ENCODE measurements around the gene AKT3.
A peak's percentile ranks its signal among the peaks of the same experiment; 100 is the strongest.

The AKT3 gene

DNA sequence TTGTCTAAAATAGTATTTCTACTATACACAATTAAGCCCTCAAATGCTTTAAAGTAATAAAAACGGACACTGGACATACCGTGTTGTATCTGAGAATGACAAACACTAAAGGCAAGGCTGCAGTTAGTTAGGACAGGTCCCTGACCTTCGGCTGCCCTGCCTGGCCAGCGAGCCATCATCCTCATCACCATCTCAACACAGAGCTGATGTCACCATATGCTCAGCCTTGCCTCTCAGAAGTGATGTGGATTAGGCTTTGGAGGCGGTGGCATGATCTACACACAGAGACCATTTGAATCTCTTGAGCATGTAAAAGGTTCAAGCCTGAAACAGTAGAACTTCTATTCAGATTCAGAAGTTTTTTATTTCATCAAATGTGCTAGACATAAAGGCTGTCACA, 349.5 kb downstream of the AKT3 start:
- Histone ChIP-seq H3K27ac (ENCODE audit: low read length) (no peak overlapping the region), H3K36me3 (ENCODE audit: control insufficient read depth, low read depth, low read length) (no peaks in the 10 kb centered on the region), H3K4me3 (ENCODE audit: low read length) (no peak overlapping the region), H3K4me1 (ENCODE audit: control insufficient read depth, low read depth, low read length) (peaks cover 18% of the 10 kb centered on the region), H3K9me3 (ENCODE audit: control insufficient read depth, low read depth, low read length) (no peaks in the 10 kb centered on the region), H3K27me3 (ENCODE audit: control insufficient read depth, insufficient read depth, low read length) (no peaks in the 10 kb centered on the region), H3K9ac (ENCODE audit: low read length) (no peak overlapping the region)

DNA sequence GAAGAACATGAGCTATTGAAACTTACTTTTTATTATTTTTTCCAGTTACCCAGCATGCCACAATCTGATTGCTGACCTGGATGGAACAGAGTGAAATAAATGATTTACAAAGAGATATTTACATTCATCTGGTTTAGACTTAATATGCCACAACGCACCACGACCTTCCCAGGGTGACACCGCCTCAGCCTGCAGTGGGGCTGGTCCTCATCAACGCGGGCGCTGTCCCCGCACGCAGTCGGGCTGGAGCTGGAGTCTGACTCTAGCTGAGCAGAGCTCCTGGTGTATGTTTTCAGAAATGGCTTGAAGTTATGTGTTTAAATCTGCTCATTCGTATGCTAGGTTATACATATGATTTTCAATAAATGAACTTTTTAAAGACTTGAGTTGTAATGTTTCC, 350.3 kb downstream of the AKT3 start:
- H3K27ac ChIP-seq (ENCODE audit: low read length): no peak overlapping the region
- no peaks in the 10 kb centered on the region for H3K27me3 ChIP-seq (ENCODE audit: control insufficient read depth, insufficient read depth, low read length)
- peaks cover 18% of the 10 kb centered on the region for H3K4me1 ChIP-seq (ENCODE audit: control insufficient read depth, low read depth, low read length)
- H3K9ac ChIP-seq (ENCODE audit: low read length): no peak overlapping the region
- H3K36me3 ChIP-seq (ENCODE audit: control insufficient read depth, low read depth, low read length): no peaks in the 10 kb centered on the region
- no peaks in the 10 kb centered on the region for H3K9me3 ChIP-seq (ENCODE audit: control insufficient read depth, low read depth, low read length)
- no peak overlapping the region for H3K4me3 ChIP-seq (ENCODE audit: low read length)

DNA sequence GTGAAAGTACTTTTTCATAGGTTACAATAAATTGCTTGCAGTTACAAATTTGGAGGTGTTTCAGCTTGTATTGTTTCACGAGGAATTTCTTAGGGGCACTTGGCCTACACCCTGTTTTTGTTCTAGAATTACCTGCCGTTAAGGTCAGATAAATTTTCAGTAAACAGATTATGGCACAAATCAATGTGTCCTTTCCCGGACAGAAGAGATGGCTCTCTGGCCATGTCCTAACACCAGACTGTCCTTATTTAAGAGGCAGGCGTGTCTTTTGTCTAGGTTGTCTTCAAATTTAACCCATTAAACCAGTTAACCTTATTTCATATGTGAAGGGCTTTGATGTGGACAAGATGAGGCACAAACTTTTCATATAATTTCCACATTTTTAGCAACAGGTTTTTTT, 350.8 kb downstream of the AKT3 start:
- H3K27me3 ChIP-seq (ENCODE audit: control insufficient read depth, insufficient read depth, low read length): no peaks in the 10 kb centered on the region
- H3K27ac ChIP-seq (ENCODE audit: low read length): no peak overlapping the region
- peaks cover 18% of the 10 kb centered on the region for H3K4me1 ChIP-seq (ENCODE audit: control insufficient read depth, low read depth, low read length)
- H3K4me3 ChIP-seq (ENCODE audit: low read length): no peak overlapping the region
- no peaks in the 10 kb centered on the region for H3K9me3 ChIP-seq (ENCODE audit: control insufficient read depth, low read depth, low read length)
- no peak overlapping the region for H3K9ac ChIP-seq (ENCODE audit: low read length)
- no peaks in the 10 kb centered on the region for H3K36me3 ChIP-seq (ENCODE audit: control insufficient read depth, low read depth, low read length)

DNA sequence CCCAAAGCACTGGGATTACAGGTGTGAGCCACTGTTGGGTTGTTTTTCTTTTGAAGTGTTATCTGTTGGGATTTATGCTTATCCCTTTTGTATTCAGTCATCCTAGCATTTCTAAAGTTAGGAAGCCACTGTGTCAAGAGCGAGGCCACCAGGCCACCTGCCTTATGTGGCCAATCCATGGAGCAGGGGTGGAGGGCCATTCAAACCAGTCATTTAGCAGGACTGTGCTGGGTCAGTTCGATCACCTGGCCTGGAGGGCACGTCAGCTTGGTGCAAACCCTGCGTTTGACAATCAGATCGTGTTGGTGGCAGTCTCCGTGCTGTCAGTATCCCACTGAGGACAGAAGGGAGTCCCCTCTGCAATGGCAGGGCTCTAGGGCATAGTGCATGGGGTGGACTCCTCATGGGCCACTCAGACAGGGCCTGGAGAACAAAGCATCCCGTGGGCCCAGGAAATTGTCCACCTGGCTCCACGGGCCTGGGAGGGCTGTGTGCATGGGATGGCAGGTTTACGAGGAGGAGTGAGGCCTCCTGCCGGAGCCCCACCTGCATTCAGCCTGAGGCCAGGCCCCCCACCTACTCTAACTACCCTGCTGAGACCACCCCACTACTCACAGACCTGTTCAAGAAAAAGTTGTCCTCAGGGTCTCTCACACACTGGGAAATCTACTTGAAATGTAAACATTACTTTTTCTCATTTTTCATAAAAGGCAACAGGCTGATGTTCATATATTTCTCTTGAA, 351.9 kb downstream of the AKT3 start:
- no peak overlapping the region for H3K27ac ChIP-seq (ENCODE audit: low read length)
- peaks cover 25% of the 10 kb centered on the region for H3K4me1 ChIP-seq (ENCODE audit: control insufficient read depth, low read depth, low read length)
- H3K9me3 ChIP-seq (ENCODE audit: control insufficient read depth, low read depth, low read length): no peaks in the 10 kb centered on the region
- no peaks in the 10 kb centered on the region for H3K36me3 ChIP-seq (ENCODE audit: control insufficient read depth, low read depth, low read length)
- no peak overlapping the region for H3K4me3 ChIP-seq (ENCODE audit: low read length)
- H3K9ac ChIP-seq (ENCODE audit: low read length): no peak overlapping the region
- H3K27me3 ChIP-seq (ENCODE audit: control insufficient read depth, insufficient read depth, low read length): no peaks in the 10 kb centered on the region

DNA sequence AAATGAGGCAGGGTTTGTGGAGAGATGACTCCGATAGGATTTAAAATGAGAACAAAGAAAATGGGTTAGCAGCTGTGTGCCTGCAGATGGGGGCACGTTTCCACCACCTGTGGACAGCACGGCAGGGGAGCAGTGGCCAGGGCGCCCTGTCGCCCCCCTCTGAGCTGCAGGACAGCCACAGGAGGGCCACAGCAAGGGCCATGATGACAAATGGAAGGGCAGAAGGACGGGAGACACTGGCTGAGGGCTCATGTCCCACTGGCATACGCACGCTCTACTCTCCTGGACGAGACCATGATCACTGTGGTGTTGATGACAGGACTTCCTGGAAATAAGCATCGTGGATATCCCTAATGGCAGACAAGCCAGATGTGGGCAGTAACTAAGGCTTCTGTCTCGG, 353.2 kb downstream of the AKT3 start:
- H3K27ac ChIP-seq (ENCODE audit: low read length): no peak overlapping the region
- H3K9ac ChIP-seq (ENCODE audit: low read length): no peak overlapping the region
- H3K9me3 ChIP-seq (ENCODE audit: control insufficient read depth, low read depth, low read length): no peaks in the 10 kb centered on the region
- no peaks in the 10 kb centered on the region for H3K27me3 ChIP-seq (ENCODE audit: control insufficient read depth, insufficient read depth, low read length)
- no peak overlapping the region for H3K4me3 ChIP-seq (ENCODE audit: low read length)
- H3K36me3 ChIP-seq (ENCODE audit: control insufficient read depth, low read depth, low read length): no peaks in the 10 kb centered on the region
- H3K4me1 ChIP-seq (ENCODE audit: control insufficient read depth, low read depth, low read length): peaks cover 27% of the 10 kb centered on the region

DNA sequence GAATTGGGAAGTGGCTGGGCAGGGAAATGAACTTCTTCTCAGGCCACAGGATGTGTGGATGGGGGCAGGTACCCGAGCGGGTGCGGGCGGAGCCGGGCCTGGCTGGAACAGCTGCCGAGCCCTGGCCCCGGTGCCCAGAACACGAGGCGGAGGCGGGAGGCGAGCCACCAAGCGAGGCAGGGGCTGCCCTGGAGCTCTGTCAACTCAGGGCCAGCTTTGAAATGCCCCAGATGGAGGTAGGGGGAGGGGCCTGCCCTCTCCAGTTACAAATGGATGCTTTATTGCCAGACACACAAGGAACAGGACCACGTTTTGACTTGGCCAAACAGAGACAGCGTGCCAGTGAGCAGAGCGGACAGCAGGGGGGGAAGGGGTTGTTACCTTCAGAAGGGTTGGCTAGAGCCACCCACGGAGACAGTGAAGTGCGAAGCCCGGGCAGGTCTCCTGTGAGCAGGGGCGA, 353.8 kb downstream of the AKT3 start:
- H3K9ac ChIP-seq (ENCODE audit: low read length): no peak overlapping the region
- no peaks in the 10 kb centered on the region for H3K27me3 ChIP-seq (ENCODE audit: control insufficient read depth, insufficient read depth, low read length)
- H3K36me3 ChIP-seq (ENCODE audit: control insufficient read depth, low read depth, low read length): no peaks in the 10 kb centered on the region
- H3K4me3 ChIP-seq (ENCODE audit: low read length): no peak overlapping the region
- H3K4me1 ChIP-seq (ENCODE audit: control insufficient read depth, low read depth, low read length): peaks cover 33% of the 10 kb centered on the region
- H3K9me3 ChIP-seq (ENCODE audit: control insufficient read depth, low read depth, low read length): no peaks in the 10 kb centered on the region
- H3K27ac ChIP-seq (ENCODE audit: low read length): no peak overlapping the region

DNA sequence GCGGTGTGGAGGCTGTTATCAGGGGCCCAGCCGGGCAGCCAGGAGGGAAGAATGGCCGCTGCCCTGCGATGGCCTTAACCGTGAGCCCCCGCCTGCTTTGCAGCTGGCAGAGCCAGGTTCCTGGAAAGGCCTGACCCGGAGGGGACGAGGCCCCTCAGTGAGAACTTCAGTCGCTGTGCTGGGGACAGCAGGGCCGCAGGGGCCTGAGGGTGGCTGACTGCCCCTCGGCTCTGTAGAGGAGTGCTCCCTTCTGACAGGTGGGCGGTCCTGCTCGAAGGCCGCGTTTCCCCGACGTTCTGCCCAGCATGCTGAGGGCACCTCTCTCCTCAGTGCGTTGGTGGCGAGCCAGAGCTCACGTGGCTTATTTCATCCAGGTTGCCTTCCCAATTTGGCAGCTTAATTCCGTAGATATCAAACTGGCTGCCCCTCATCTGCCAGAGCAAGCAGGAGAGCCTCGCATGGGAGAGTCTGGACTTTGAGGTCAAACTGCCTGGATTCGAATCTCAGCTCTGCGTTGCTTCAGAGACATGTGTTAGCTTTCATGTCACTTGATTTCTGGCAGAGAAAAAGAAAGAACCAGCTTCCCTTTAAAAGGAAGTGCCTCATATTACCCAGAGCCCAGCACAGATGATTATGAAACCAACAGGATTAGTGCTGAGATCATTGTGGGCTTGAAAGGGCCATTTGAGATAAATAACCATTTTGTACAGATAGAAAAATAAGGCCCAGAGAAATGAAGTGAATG, 354.4 kb downstream of the AKT3 start:
- Histone ChIP-seq H3K36me3 (ENCODE audit: control insufficient read depth, low read depth, low read length) (no peaks in the 10 kb centered on the region), H3K9ac (ENCODE audit: low read length) (no peak overlapping the region), H3K27me3 (ENCODE audit: control insufficient read depth, insufficient read depth, low read length) (no peaks in the 10 kb centered on the region), H3K9me3 (ENCODE audit: control insufficient read depth, low read depth, low read length) (no peaks in the 10 kb centered on the region), H3K4me1 (ENCODE audit: control insufficient read depth, low read depth, low read length) (peaks cover 39% of the 10 kb centered on the region), H3K27ac (ENCODE audit: low read length) (no peak overlapping the region), H3K4me3 (ENCODE audit: low read length) (no peak overlapping the region)

DNA sequence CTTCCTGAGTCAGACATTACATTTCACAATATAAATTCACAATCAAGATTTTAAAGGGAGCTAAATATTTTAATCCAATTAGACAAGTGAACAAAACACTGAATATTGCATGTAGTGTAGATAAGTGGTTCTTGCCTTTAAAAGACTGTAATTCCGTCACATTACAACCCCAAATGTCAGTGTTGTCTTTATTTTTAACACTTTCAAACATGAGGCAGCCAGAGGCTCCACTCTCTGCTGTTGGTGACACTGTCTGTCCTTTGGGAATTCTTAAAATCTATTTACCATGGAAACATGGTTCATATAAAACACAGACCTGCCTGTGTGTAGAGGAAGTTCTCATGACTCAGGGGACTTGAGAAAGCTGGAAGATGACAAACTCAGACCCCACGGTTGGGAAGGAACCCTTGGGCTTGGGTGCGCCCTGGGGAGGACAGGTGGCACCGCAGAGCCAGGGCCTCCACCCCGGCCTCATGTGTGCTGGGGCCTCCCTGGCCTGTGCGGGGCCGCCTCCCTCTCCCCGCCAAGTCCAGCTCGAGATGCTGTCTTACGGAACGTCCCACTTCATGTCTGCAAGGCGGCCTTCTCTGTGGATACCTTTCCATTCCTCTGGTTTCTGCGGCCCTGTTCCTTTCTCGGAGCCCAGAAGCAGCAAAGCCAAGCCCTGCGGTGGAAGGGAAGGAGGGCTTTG, 355.2 kb downstream of the AKT3 start:
- Histone ChIP-seq H3K4me3 (ENCODE audit: low read length) (no peak overlapping the region), H3K27ac (ENCODE audit: low read length) (no peak overlapping the region), H3K9me3 (ENCODE audit: control insufficient read depth, low read depth, low read length) (no peaks in the 10 kb centered on the region), H3K4me1 (ENCODE audit: control insufficient read depth, low read depth, low read length) (peaks cover 46% of the 10 kb centered on the region), H3K9ac (ENCODE audit: low read length) (no peak overlapping the region), H3K36me3 (ENCODE audit: control insufficient read depth, low read depth, low read length) (no peaks in the 10 kb centered on the region), H3K27me3 (ENCODE audit: control insufficient read depth, insufficient read depth, low read length) (no peaks in the 10 kb centered on the region)

DNA sequence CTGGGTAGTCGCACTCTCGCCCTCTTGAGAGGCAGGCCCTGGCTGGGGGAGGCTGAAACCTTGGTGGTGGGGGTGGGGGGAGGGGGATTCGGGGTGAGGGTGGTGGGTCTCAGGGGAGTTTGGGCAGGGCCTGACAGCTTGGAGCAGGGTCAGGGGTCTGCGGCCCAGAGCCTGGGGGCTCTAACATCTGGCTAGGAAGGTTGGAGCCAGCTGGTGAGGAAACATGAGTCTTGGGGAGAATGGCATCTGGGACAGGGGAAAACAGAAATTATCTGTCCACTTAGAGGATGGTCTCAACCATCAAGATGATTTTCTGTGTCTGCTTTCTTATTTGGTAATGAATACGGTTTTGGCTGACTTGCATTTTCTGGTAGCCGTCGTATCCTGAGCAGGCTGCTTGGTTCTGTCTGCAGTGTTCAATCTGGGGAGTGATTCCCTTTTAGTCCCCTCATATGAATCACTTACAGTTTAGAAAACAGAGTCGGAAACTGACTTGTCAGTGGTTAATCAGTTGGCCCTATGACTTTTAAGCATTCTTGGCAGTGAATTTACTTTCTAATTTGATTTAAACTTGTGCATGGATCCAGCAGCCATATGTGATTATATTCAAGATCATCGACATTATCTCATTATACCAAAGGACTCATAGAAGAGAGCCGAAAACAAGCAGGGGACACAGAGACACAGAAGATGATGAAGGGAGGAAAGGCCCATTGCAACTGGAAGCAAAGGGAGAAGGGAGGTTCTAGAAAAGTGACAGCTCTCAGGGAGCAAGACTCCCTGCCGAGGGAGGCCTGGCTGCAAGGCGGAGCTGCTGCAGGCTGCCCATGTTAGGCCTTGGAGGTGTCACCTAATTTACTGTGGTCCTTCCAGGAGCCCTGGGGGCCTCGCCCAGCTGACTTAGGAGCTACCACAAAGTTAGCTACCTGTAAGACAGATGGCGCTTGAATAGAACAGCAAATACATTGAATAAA, 356.6 kb downstream of the AKT3 start:
- H3K4me1 ChIP-seq (ENCODE audit: control insufficient read depth, low read depth, low read length): peaks cover 47% of the 10 kb centered on the region
- no peak overlapping the region for H3K27ac ChIP-seq (ENCODE audit: low read length)
- H3K27me3 ChIP-seq (ENCODE audit: control insufficient read depth, insufficient read depth, low read length): no peaks in the 10 kb centered on the region
- no peak overlapping the region for H3K4me3 ChIP-seq (ENCODE audit: low read length)
- H3K9ac ChIP-seq (ENCODE audit: low read length): no peak overlapping the region
- H3K9me3 ChIP-seq (ENCODE audit: control insufficient read depth, low read depth, low read length): no peaks in the 10 kb centered on the region
- no peaks in the 10 kb centered on the region for H3K36me3 ChIP-seq (ENCODE audit: control insufficient read depth, low read depth, low read length)

DNA sequence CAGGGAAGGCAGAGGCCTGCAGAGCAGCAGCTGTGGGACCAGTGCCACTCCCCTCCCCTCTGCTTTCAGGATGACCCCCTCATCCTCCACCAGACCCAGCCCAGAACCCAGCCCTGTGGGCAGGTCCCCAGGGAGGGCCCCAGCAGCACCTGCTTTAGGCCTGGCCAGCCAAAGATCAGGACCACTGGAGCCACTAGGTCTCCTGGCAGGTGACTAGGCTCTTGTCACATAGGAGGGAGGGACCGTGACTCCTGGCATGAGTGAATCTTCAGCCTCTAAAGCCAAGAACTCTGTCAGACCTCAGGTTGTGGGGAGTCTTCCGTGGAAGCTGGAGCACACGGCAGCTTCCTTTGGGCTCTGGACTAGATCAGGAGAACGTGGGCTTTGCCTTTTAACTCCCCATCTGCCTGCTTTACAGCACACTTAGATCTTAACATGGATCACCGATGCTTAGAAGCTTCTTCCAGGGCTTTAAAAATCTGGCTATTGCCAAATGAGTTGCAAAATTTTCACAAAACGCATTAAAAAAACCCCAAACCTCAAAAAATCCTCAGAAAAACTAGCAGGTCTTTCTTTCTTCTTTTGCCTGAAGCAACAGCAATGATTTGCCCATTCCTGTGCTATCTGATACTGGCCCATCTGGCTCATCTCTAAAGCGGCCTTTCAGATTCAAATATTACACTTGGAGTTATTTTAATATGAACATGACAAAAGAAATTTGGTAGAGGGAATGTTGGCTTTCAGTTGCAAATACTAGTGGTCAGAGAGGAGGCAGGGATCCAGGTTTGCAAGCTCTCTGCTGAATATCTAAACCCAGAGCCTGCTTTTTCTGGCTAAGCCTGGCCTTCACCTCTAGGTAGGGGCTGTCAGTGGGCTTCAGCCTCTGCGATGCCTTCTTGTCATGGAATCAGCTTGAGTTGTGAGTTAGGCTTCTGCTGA, 359.0 kb downstream of the AKT3 start:
- peaks cover 38% of the 10 kb centered on the region for H3K4me1 ChIP-seq (ENCODE audit: control insufficient read depth, low read depth, low read length)
- H3K9me3 ChIP-seq (ENCODE audit: control insufficient read depth, low read depth, low read length): no peaks in the 10 kb centered on the region
- H3K4me3 ChIP-seq (ENCODE audit: low read length): peak overlapping the region; percentile 20
- no peak overlapping the region for H3K9ac ChIP-seq (ENCODE audit: low read length)
- H3K27ac ChIP-seq (ENCODE audit: low read length): peak overlapping the region; percentile 40
- no peaks in the 10 kb centered on the region for H3K36me3 ChIP-seq (ENCODE audit: control insufficient read depth, low read depth, low read length)
- no peaks in the 10 kb centered on the region for H3K27me3 ChIP-seq (ENCODE audit: control insufficient read depth, insufficient read depth, low read length)
